Activated naive CD4-positive, alpha-beta T cell treated with anti-CD3 and anti-CD28 coated beads, Interleukin-2, amount 50 U/mL, for 16 hours (primary cell): Measurements from ENCODE around the gene OR3A2.
"Not testable (repeated sequence)": the region's sequence is repeated elsewhere in the genome, so short reads cannot be mapped to it uniquely, and the experiment has no call there.

Experiments
- DNase-seq: peaks from one replicate; pipeline ENCODE4 v3.0.0-alpha.2; 2020

The OR3A2 gene

GRCh38 chr17:3282901-3283300, 103.2 kb downstream of the OR3A2 start:
- DNase-seq, result no peak

GRCh38 chr17:3276126-3276525, 110.0 kb downstream of the OR3A2 start:
- DNase-seq, result no peak

- no peak for DNase-seq
Observed at GRCh38 chr17:3271072-3271848, 114.8 kb downstream of the OR3A2 start.

GRCh38 chr17:3260600-3260999, 125.5 kb downstream of the OR3A2 start:
- DNase-seq, result no peak

- no peak for DNase-seq
Observed at GRCh38 chr17:3260163-3260562, 125.9 kb downstream of the OR3A2 start.

- DNase-seq, result no peak
Observed at GRCh38 chr17:3256575-3256974, 129.5 kb downstream of the OR3A2 start.

- not testable (repeated sequence) for DNase-seq
Observed at GRCh38 chr17:3249013-3249412, 137.1 kb downstream of the OR3A2 start.

- not testable (repeated sequence) for DNase-seq
Observed at GRCh38 chr17:3244841-3245240, 141.3 kb downstream of the OR3A2 start.

GRCh38 chr17:3241044-3241443, 145.1 kb downstream of the OR3A2 start:
- DNase-seq, result not testable (repeated sequence)

- not testable (repeated sequence) for DNase-seq
Observed at GRCh38 chr17:3238685-3239084, 147.4 kb downstream of the OR3A2 start.

GRCh38 chr17:3232300-3232699, 153.8 kb downstream of the OR3A2 start:
- not testable (repeated sequence) for DNase-seq
